Stomach (tissue), 4 donors: Measurements from ENCODE around the gene FITM1.

Experiments used
- CTCF ChIP-seq, 7 experiments: fragments of 450-650 bp in 4 of 7; fragments of 200-600 bp in 3 of 7; sonication (generic) in 3 of 7; IDR thresholded peaks; one replicate each; pipeline ENCODE4 v1.5.1; 2016 to 2019; ENCODE audit warnings: antibody characterized with exemption in 7 of 7, control low read depth in 2 of 7, mild to moderate bottlenecking in 1 of 7
- EP300 ChIP-seq: sonication (generic); formaldehyde crosslinking; IDR thresholded peaks from one replicate; pipeline ENCODE4 v1.6.1; 2017; ENCODE audit warnings: antibody characterized with exemption
- POLR2A ChIP-seq, 4 donors: fragments of 450-650 bp; IDR thresholded peaks; one replicate each; pipeline ENCODE4 v1.6.1; 2016; ENCODE audit warnings: antibody characterized with exemption in 4 of 4, control low read depth in 2 of 4, mild to moderate bottlenecking in 1 of 4, moderate library complexity in 1 of 4
- POLR2AphosphoS5 ChIP-seq, 3 donors: sonication (generic); formaldehyde crosslinking; IDR thresholded peaks; one replicate each; pipeline ENCODE4 v1.6.1; 2016; ENCODE audit warnings: antibody characterized with exemption in 3 of 3

GRCh38 chr14:24087004-24087403 is 43.5 kb upstream of the FITM1 start:
- TF ChIP-seq CTCF (IDR thresholded peaks at IDR 0.05) (no peak), EP300 (no peak), POLR2A (IDR thresholded peaks at IDR 0.05) (no peak), POLR2AphosphoS5 (IDR thresholded peaks at IDR 0.05) (no peak)
